Brain pericyte (primary cell): ENCODE measurements around the gene HEXD.
"Not testable (repeated sequence)": the region's sequence is repeated elsewhere in the genome, so short reads cannot be mapped to it uniquely, and the experiment has no call there.

ENCODE experiments used
- DNase-seq: peaks from one replicate; pipeline ENCODE4 v3.0.0-alpha.2; 2012; ENCODE audit warnings: low read depth, low spot score

The HEXD gene

DNA sequence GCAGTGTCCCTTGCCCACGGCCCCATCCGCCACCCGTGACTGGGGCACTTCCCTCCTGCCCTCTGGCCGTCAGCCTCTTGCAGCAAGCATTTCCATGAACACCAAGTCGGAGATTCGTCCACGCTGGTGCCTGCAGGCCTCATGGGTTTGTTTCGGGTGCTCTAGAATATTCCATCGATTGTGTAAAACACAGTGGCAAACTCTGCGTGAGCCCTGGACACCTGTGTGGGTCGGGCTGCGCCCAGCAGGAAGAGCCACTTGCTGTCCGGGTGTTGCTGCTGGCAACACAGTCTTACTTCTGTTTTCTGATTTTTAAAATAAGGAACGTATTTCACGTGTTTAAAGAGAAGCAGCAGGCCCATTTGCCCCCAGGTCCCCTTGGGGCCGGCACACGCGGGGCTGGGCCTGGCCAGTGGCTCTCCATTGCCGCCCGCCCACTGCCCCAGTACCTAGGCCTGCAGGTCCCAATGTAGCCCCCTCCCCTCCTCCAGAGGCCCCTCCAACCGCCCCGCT, 22.4 kb downstream of the HEXD start:
- no peak for DNase-seq

GRCh38 chr17:82440991-82441627, 23.0 kb downstream of the HEXD start:
- no peak for DNase-seq

- DNase-seq = no peak
These were observed 23.7 kb downstream of the HEXD start for GRCh38 chr17:82441691-82442487.

- no peak for DNase-seq
These were observed 24.7 kb downstream of the HEXD start for GRCh38 chr17:82442643-82443464.

- no peak for DNase-seq
These were observed 25.5 kb downstream of the HEXD start for GRCh38 chr17:82443465-82444283.

GRCh38 chr17:82444284-82444893, 26.2 kb downstream of the HEXD start:
- no peak for DNase-seq

GRCh38 chr17:82444941-82445521, 26.9 kb downstream of the HEXD start:
- DNase-seq = no peak

GRCh38 chr17:82445542-82445941, 27.4 kb downstream of the HEXD start:
- DNase-seq = no peak

- DNase-seq = no peak
These were observed 28.0 kb downstream of the HEXD start for GRCh38 chr17:82446124-82446523.

DNA sequence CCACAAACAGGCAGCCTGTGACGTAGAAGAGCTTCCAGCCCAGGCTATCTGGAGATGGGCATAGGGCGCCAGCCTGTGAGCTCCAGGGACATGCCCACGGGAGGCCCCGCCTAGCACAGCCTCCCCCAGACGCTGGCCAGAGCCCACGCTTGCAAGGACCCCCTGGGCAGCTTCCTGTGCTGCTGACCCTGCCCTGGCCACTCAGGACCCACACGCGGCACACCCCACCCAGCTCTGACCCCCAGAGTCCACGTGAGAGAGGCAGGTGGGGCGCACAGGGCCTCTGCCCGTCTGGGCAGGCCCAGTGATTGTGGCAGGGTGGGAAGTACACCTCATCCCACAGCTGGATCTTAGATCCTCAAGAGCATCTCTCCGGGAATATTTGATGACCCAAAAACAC, 28.5 kb downstream of the HEXD start:
- DNase-seq = no peak

DNA sequence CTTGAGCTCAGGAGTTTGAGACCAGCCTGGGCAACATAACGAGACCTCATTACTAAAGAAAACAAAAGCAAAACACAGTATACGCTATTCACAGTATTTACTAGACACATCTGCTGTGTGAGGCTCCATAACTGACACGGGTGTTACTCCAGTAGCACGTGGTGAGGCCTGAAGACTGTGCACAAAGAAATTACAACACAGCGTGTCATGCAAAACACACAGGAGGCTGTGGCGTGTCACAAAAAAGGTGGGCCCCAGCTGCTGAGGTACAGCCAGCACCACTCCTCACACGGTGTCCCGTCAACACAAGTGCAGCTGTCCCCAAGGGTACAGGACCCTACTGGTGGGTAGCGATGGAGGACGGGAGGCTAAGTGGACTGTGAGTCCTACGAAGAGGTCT, 29.7 kb downstream of the HEXD start:
- no peak for DNase-seq

DNA sequence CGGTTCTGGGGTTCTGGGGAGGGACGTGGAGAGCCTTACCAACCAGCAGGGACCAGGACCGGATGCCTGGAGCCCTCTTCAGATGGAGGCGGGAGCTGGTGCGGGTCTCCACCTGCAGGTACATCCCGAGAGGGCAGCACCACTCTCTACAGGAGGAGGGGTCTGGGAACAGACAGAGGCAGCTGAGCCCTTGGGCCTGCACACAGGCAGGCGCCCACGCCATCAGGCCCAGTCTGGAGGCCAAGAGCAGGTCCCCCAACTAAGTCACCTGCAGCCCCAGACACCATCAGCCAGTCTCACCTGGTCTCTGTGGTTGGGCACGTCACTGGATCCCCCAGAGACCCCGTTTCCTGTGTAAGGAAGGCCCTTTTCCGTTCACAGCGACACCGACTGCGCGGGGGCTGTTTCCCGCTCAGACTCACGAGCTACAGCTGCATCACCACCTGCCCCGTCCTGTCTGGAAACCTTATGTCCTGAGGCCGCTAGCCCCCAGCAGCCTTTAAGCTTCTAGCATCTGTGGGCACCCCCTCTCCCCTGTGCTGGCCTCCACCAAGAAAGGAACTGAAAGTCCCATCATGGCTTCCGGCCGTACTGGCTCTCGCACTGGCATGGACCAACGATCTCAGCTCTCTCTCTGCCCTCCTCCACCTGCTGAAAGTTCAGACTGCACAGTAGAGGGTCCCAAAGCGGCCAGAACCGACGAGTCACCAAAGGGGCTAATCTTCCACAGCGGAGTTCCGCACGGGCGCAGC, 31.2 kb downstream of the HEXD start:
- DNase-seq = no peak

- DNase-seq = no peak
These were observed 31.8 kb downstream of the HEXD start for GRCh38 chr17:82449883-82450356.

GRCh38 chr17:82450357-82451106, 32.4 kb downstream of the HEXD start, which contains the start of gene CYBC1:
Gene CYBC1, minus strand, starts transcription at chr17:82450752. Its CDS starts 1,498 bp downstream, at chr17:82449254.
- peak; percentile 65 for DNase-seq

- DNase-seq = no peak
These were observed 34.0 kb downstream of the HEXD start for GRCh38 chr17:82452162-82452561.

GRCh38 chr17:82453151-82453550, 35.0 kb downstream of the HEXD start:
- DNase-seq = not testable (repeated sequence)

DNA sequence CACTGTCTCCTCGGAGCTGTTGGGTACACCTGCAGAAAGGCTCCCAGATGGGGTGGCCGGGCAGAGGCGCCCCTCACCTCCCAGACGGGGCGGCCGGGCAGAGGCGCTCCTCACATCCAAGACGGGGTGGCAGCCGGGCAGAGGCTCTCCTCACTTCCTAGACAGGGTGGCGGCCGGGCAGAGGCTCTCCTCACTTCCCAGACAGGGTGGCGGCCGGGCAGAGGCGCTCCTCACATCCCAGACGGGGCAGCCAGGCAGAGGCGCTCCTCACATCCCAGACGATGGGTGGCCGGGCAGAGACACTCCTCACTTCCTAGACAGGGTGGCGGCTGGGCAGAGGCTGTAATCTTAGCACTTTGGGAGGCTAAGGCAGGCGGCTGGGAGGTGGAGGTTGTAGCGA, 35.6 kb downstream of the HEXD start:
- not testable (repeated sequence) for DNase-seq

DNA sequence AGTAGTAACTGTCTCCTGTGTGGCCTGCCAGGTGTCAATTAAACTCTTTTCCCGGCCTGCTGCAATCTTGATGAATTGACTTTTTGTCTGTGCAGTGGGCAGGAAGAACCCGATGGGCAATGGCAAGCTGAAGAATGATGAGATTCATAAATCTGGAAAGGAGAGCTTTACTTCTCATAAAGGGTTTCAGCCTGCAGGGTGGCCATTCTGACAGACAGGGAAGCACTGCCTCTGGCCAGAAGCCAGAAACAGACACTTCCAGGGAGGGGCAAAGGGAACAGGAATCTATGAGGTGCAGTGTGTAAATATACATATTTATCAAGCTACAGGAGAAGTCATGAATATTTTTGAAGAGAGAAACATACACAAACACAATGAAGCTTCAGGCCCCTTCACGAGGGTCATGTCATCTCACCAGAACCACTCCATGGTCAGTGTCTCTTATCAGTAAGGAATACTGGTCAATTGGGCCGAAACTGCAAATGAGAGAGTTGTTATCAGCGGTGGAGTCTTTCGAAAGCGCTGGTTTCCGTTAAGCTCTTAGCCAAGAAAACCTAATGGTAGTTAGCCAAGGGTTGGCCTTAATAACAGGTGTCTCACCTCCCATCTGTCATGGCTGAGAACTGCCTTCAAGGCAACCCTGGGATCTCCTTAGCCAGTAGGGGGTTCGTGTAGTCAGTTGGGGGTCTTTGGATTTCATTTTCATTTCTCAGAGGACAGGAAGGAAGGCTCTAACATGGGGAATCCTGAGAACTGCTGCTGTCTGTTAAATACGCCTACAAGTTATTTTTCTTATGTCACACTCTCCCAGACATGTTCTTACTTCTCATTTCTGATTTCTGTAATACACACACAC, 39.2 kb downstream of the HEXD start:
- DNase-seq = no peak
